Subcutaneous abdominal adipose tissue (tissue), 5 donors: Measurements from ENCODE around the gene HS3ST6.

ENCODE experiments used
- H3K27ac ChIP-seq: one replicate; pipeline ENCODE4 v1.7.0; 2013; ENCODE audit warnings: low read depth, mild to moderate bottlenecking, inconsistent platforms, low read length, moderate library complexity
- H3K27me3 ChIP-seq, 5 donors: one replicate each; pipeline ENCODE4 v1.7.0; 2013; ENCODE audit warnings: low read length in 5 of 5, inconsistent platforms in 1 of 5; ENCODE audit not compliant: control insufficient read depth in 5 of 5, insufficient read depth in 4 of 5
- H3K36me3 ChIP-seq, 5 donors: one replicate each; pipeline ENCODE4 v1.7.0; 2013; ENCODE audit warnings: low read length in 5 of 5; ENCODE audit not compliant: control insufficient read depth in 5 of 5, insufficient read depth in 5 of 5
- H3K4me1 ChIP-seq, 5 donors: one replicate each; pipeline ENCODE4 v1.7.0; 2013; ENCODE audit warnings: low read length in 5 of 5, mild to moderate bottlenecking in 3 of 5, moderate library complexity in 1 of 5; ENCODE audit not compliant: control insufficient read depth in 5 of 5, insufficient read depth in 5 of 5
- H3K4me3 ChIP-seq, 5 donors: one replicate each; pipeline ENCODE4 v1.7.0; 2013; ENCODE audit warnings: low read length in 5 of 5, low read depth in 1 of 5
- H3K9ac ChIP-seq, 5 donors: one replicate each; pipeline ENCODE4 v1.7.0; 2013; ENCODE audit warnings: low read length in 5 of 5, mild to moderate bottlenecking in 4 of 5, moderate library complexity in 3 of 5
- H3K9me3 ChIP-seq, 5 donors: one replicate each; pipeline ENCODE4 v1.7.0; 2013; ENCODE audit warnings: low read length in 5 of 5; ENCODE audit not compliant: control insufficient read depth in 5 of 5
- donor health status: healthy.
- donor health status: healthy.
- donor health status: healthy.
- donor health status: healthy.
- donor health status: healthy.

Gene HS3ST6

DNA sequence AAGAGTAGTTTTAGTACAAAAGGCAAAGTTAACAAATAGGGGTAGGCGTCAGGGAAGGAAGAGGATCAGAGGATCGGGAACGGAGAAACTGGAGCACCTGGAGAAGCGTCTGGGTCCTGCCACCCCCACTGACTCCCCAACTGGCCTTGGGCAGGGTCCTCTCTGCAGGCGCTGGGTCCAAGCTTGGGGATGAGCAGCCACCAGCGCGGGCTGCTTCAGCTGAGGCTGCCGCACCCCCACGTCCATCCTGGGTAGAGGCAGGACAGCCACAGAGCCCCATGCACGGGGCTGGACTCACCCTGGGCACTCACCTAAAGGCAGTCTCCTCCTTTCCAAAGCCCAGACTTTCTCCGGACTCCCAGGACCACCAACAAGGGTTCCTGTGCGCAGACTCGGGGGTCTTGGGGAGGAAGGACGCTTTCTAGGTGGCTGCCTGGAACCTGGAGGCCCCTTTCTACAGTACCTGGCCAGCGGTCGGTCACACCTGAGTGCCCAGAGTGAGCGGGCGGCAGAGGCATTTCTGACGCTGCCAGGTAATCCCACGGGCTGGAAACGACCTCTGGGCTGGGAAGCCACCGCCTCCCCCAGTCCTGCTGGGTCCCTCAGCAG is 1.1 kb downstream of the HS3ST6 start:
- Histone ChIP-seq H3K27me3 (peaks cover 50 to 72% (median 64%) of the 10 kb centered on the region in 5 donors), H3K4me3 (no peak overlapping the region), H3K9me3 (no peaks in the 10 kb centered on the region), H3K9ac (no peak overlapping the region), H3K27ac (no peak overlapping the region), H3K36me3 (no peaks in the 10 kb centered on the region), H3K4me1 (peaks cover 0 to 4% (median 0%) of the 10 kb centered on the region in 5 donors)

DNA sequence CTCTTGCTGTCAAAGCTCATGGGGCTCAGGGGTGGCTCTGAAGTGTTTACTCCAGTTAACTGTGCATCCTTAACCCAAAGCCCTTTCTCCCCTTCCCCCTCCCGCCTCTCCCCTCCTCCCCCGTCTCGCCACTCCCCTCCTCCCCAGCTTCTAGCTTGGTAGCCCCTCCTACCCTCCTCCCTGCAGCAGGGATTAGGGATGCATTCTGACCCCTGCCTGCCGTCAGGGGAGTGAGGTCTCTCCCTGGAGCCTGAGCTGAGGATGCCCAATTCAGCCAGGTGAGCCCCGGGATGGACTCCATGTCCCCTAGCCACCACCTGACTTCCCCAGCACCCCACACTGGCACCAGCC is 1.6 kb downstream of the HS3ST6 start:
- Histone ChIP-seq H3K9me3 (no peaks in the 10 kb centered on the region), H3K36me3 (no peaks in the 10 kb centered on the region), H3K27ac (no peak overlapping the region), H3K9ac (no peak overlapping the region), H3K4me3 (no peak overlapping the region), H3K27me3 (peaks cover 50 to 72% (median 64%) of the 10 kb centered on the region in 5 donors), H3K4me1 (peaks cover 0 to 4% (median 0%) of the 10 kb centered on the region in 5 donors)

DNA sequence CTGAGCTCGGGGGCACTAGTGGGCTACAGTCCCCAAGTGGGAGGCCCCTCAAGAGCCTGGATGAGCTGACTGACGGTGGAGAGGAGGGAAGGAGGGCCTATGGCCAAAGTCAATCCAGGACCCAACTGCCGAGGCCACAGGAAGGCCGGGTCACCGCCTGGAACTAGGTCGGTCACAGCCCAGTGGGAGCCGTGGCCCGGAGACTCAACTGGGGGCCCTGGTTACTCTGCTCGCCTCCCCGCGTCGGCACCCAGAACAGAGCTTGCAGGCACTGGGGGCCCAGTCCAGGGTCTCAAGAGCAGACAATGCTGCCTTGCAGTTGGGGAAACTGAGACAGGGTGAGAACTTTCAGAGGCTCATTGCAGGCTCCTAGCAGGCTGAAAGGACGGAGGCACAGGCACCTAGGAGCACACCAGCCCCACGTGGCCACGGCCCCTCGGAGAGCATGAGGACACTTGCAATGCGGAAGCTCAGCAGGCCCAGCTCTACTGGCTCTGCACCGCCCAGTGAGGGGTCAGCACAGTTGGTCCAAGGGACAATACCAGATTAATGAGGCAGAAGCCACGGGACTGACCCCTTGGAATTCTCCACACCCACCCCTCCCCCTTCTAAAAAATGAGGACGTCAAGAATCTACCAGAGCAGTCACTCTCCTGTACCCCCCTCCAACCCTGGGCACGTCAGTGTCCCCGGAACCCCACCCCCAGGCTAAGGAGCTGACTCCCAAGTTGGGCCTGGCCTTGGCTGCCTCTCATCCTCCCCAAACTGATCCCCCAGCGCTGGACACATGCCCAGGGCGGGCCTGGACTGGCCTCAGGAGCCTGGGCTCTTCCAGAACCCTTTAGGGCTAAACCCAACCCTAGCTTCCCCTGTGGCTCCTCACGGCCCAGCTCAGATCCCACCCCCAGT is 2.2 kb downstream of the HS3ST6 start:
- H3K4me3 ChIP-seq = no peak overlapping the region
- H3K36me3 ChIP-seq = no peaks in the 10 kb centered on the region
- H3K27me3 ChIP-seq = peaks cover 49 to 75% (median 58%) of the 10 kb centered on the region in 5 donors
- H3K9ac ChIP-seq = no peak overlapping the region
- no peaks in the 10 kb centered on the region for H3K9me3 ChIP-seq
- H3K27ac ChIP-seq = no peak overlapping the region
- H3K4me1 ChIP-seq = peaks cover 0 to 4% (median 0%) of the 10 kb centered on the region in 5 donors

DNA sequence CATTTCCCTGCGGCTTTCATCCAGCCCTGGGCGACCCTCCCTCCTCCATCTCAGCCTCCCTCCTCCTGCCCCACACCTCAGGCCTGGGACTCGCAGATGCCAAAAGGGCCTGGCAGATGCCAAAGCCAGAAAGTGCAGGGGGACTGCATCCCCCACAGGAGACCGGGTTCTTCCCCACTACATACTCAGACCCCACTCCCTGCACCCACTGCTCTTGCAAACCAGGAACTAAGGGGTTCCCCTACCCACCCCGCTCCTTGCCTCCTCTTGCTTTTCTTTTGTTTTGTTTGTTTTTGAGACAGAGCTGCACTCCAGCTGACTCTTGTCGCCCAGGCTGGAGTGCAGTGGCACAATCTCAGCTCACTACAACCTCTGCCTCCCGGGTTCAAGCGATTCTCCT is 3.2 kb downstream of the HS3ST6 start:
- no peak overlapping the region for H3K9ac ChIP-seq
- no peak overlapping the region for H3K4me3 ChIP-seq
- peaks cover 0 to 4% (median 0%) of the 10 kb centered on the region in 5 donors for H3K4me1 ChIP-seq
- H3K36me3 ChIP-seq = no peaks in the 10 kb centered on the region
- H3K27me3 ChIP-seq = peaks cover 39 to 66% (median 50%) of the 10 kb centered on the region in 5 donors
- no peak overlapping the region for H3K27ac ChIP-seq
- no peaks in the 10 kb centered on the region for H3K9me3 ChIP-seq

DNA sequence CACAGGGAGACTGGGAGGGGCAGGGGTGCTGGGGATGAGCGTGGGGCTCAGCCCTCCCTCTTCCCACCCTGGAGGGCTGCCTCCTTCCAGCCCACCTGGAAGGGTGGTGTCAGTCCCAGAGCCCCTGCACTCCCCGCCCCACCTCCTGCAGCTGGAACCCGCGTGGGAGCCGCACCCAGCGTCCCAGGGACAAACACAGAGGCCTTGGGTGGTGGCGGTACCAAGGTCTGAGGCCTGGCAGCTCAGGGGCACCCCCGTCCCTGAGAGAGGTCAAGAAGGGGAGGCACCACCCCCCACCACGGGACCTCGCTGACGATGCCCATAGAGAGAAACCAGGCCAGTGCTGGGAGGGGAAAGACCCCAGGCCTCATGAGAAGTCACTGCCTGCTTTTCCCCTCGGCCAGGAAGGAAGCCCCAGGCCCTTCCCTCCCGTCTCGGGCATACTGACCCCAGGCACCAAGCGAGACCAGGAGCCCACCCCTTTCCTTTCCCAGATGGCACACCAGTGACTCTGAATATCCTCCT is 4.1 kb downstream of the HS3ST6 start:
- peaks cover 0 to 7% (median 4%) of the 10 kb centered on the region in 5 donors for H3K4me1 ChIP-seq
- no peak overlapping the region for H3K27ac ChIP-seq
- peaks cover 31 to 63% (median 47%) of the 10 kb centered on the region in 5 donors for H3K27me3 ChIP-seq
- H3K9me3 ChIP-seq = no peaks in the 10 kb centered on the region
- no peak overlapping the region for H3K9ac ChIP-seq
- no peaks in the 10 kb centered on the region for H3K36me3 ChIP-seq
- H3K4me3 ChIP-seq = no peak overlapping the region

DNA sequence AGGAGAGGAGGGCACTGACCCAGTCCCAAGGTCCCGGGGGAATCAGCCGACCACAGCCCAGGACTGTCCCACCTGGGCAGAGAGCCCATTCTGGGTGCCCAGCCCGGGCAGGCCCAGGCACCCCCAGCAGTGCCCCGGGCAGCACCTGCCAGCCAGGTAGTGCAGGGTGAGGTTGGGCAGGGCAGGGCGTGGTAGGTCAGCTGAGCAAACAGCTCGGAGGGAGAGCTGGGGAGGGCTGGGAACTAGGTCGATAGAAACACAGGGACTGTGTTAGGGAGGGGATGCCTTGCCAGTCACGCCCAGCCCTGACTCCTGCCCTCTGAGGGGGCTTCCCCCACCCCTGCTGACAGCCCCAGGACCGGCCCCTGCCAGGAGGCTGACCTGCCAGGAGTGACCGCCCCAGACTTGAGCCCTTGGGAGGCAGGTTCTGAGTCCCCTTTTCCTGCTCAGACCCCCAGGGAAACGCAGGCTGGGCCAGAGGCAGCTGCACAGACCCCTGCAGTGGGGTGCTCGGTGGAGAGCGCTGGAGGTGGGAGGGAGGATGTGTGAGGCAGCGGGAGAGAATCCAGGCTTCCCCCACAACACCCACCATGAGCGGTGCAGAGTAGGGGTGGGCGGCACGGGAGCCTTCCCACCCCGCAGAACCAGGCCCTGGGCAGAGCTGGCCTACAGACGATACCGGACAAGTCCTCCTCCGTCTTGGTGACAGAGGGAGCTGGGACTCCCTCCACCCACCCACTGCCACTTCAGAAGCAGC is 4.7 kb downstream of the HS3ST6 start:
- no peak overlapping the region for H3K27ac ChIP-seq
- peaks cover 30 to 64% (median 46%) of the 10 kb centered on the region in 5 donors for H3K27me3 ChIP-seq
- H3K9me3 ChIP-seq = no peaks in the 10 kb centered on the region
- H3K4me1 ChIP-seq = peaks cover 0 to 5% (median 4%) of the 10 kb centered on the region in 5 donors
- no peak overlapping the region for H3K4me3 ChIP-seq
- H3K9ac ChIP-seq = no peak overlapping the region
- H3K36me3 ChIP-seq = no peaks in the 10 kb centered on the region

DNA sequence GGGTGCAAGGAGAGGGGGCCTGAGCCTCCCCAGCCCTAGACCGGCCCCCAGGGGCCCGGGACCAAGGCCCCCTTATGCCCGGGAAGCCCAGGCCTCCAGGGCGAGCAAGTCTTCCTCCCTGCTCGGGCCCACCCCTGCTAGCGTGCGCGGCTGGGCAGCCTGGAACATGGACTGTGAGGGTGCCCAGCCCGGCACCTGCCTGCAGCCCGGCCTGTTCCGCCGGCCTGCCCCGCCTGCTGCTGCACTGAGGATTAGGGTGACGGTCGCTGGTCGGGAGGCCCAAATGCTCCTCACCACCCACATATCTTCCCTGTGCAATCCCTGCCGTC is 6.0 kb downstream of the HS3ST6 start:
- Histone ChIP-seq H3K27ac (no peak overlapping the region), H3K4me3 (no peak overlapping the region), H3K27me3 (peaks cover 36 to 70% (median 49%) of the 10 kb centered on the region in 5 donors), H3K9me3 (no peaks in the 10 kb centered on the region), H3K36me3 (no peaks in the 10 kb centered on the region), H3K9ac (no peak overlapping the region), H3K4me1 (peaks cover 0 to 4% (median 3%) of the 10 kb centered on the region in 5 donors)

DNA sequence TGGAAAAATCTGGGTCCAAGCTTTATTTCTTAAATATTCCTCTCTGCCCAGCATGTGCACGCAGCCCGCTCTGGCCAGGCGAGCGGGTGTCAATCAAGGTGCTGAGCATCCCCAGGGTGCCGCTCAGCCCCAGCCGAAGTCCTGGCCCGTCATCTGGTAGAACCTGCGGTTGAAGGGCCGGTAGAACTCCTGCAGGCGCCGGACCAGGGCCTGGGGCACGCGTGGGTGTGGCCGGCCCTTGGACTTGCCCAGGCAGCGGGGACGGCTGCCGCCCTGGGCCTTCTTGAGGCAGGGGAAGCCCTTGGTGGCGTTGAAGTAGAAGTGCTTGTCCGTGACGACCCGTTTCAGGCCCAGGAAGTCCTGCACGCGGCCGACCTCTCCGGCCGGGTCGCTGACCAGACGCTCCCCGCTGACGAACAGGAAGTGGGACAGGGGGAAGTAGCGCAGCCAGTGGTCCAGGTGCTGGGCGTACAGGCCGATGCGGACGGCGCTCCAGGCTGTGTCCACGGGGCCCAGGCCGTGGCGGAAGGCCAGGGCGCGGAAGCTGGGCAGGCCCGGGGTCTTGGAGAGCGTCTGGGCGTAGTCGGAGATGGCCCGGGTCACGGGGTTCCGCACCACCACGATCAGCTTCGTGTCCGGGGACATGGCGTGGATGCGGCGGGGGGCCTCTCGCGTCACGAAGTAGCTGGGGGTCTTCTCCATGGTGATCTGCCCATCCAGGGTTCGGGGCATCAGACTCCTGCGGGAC is 6.6 kb downstream of the HS3ST6 start:
- no peak overlapping the region for H3K4me3 ChIP-seq
- H3K9me3 ChIP-seq = no peaks in the 10 kb centered on the region
- H3K4me1 ChIP-seq = peaks cover 0 to 4% (median 3%) of the 10 kb centered on the region in 5 donors
- H3K27ac ChIP-seq = no peak overlapping the region
- H3K9ac ChIP-seq = no peak overlapping the region
- H3K36me3 ChIP-seq = no peaks in the 10 kb centered on the region
- H3K27me3 ChIP-seq = peaks cover 36 to 67% (median 44%) of the 10 kb centered on the region in 5 donors

DNA sequence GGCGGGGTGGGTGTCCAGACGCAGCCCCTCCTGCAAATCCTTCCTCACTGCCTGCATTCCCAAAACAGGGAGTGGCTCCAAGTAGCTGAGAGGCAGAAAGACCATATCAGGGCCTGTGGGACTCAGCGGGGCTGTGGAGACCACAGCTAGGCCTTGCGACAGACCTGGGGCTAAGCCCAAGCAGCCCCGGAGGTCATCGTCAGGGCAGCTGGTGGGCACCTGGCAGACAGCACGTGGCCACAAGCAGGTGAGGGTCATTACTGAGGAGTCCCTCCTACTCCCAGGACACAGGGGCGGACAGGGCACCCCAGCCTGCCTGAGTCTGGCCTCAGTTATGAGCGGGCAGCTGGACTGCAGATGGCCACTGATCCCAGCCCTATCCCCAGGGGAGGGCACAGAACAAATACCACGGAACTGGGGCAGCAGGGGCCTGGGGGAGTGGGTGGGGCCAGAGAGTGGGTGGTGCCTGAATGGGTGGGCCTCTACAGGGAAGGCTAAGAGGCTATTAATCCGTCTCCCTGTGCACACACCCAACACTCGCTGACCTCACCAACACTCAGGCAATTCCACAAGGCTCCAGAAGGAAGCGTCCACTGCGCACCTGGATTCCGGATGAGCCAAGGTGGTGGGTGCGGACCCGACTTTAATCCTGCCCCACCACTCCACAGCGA is 8.5 kb downstream of the HS3ST6 start:
- H3K4me1 ChIP-seq = peaks cover 0 to 4% (median 3%) of the 10 kb centered on the region in 5 donors
- H3K27me3 ChIP-seq = peaks cover 29 to 57% (median 37%) of the 10 kb centered on the region in 5 donors
- H3K27ac ChIP-seq = no peak overlapping the region
- H3K4me3 ChIP-seq = no peak overlapping the region
- H3K9ac ChIP-seq = no peak overlapping the region
- no peaks in the 10 kb centered on the region for H3K36me3 ChIP-seq
- no peaks in the 10 kb centered on the region for H3K9me3 ChIP-seq
